ENCODE data around the gene PANK4. TPM values are rescaled to one million over a fixed set of nuclear protein-coding genes. Genes with fewer than 3 reads are reported as not detected.

PANK4 gene
- total RNA-seq, 2 experiments from 2014 or later: 42.9 to 47.0 TPM

GRCh38 chr1:2567083-2567679, 40.8 kb upstream of the PANK4 start:
- Histone ChIP-seq H3K9me3 (ENCODE audit: control insufficient read depth in 1 of 2, insufficient read depth in 1 of 2, low read length in 2 of 2) (no peaks in the 10 kb centered on the region), H3K36me3 (ENCODE audit: insufficient read depth, low read length) (peaks cover 14% of the 10 kb centered on the region), H3K27ac (ENCODE audit: low read depth in 1 of 2, low read length in 2 of 2) (no peak overlapping the region), H3K27me3 (ENCODE audit: control insufficient read depth in 1 of 2, insufficient read depth in 2 of 2, low read length in 2 of 2) (no peaks in the 10 kb centered on the region), H3K4me1 (ENCODE audit: insufficient read depth, low read length) (peaks cover under 1% of the 10 kb centered on the region), H3K4me3 (ENCODE audit: low read length) (no peak overlapping the region)
- Mint-ChIP-seq H3K4me1 (ENCODE audit: low read depth) (no peaks in the 10 kb centered on the region), H3K9me3 (no peaks in the 10 kb centered on the region), H3K27me3 (no peaks in the 10 kb centered on the region), H3K36me3 (ENCODE audit: low read depth) (peaks cover 4% of the 10 kb centered on the region), H3K4me3 (no peak overlapping the region), H3K27ac (no peak overlapping the region)
- no peak for ATAC-seq (ENCODE audit: poor library complexity)
- intact Hi-C loops (cut with DNase I, micrococcal nuclease): no loop called here
- no peak for TF ChIP-seq CTCF (IDR thresholded peaks at IDR 0.05)
- ChIA-PET POLR2A (no interaction called here), CTCF (no interaction called here)
- DNase-seq: no peak

- no peaks in the 10 kb centered on the region for H3K9me3 ChIP-seq (ENCODE audit: control insufficient read depth in 1 of 2, insufficient read depth in 1 of 2, low read length in 2 of 2)
- H3K27ac ChIP-seq (ENCODE audit: low read depth in 1 of 2, low read length in 2 of 2): no peak overlapping the region
- no peaks in the 10 kb centered on the region for H3K27me3 ChIP-seq (ENCODE audit: control insufficient read depth in 1 of 2, insufficient read depth in 2 of 2, low read length in 2 of 2)
- intact Hi-C loops (cut with DNase I, micrococcal nuclease): no loop called here
- ATAC-seq (ENCODE audit: poor library complexity) (no peak), DNase-seq (no peak)
- ChIA-PET POLR2A (no interaction called here), CTCF (no interaction called here)
- no peak overlapping the region for H3K4me3 Mint-ChIP-seq
- H3K4me3 ChIP-seq (ENCODE audit: low read length): no peak overlapping the region
- peaks cover 12% of the 10 kb centered on the region for H3K36me3 Mint-ChIP-seq (ENCODE audit: low read depth)
- H3K4me1 Mint-ChIP-seq (ENCODE audit: low read depth): peaks cover 2% of the 10 kb centered on the region
- TF ChIP-seq CTCF (IDR thresholded peaks at IDR 0.05): no peak
- no peak overlapping the region for H3K27ac Mint-ChIP-seq
- no peaks in the 10 kb centered on the region for H3K9me3 Mint-ChIP-seq
- peaks cover 9% of the 10 kb centered on the region for H3K4me1 ChIP-seq (ENCODE audit: insufficient read depth, low read length)
- peaks cover 22% of the 10 kb centered on the region for H3K36me3 ChIP-seq (ENCODE audit: insufficient read depth, low read length)
- no peaks in the 10 kb centered on the region for H3K27me3 Mint-ChIP-seq
Observed at GRCh38 chr1:2566101-2567045, 40.0 kb upstream of the PANK4 start.

- Mint-ChIP-seq H3K4me1 (ENCODE audit: low read depth) (peaks cover 5% of the 10 kb centered on the region), H3K4me3 (no peak overlapping the region), H3K9me3 (no peaks in the 10 kb centered on the region), H3K27me3 (no peaks in the 10 kb centered on the region), H3K27ac (no peak overlapping the region), H3K36me3 (ENCODE audit: low read depth) (peaks cover 20% of the 10 kb centered on the region)
- peaks cover 36% of the 10 kb centered on the region for H3K36me3 ChIP-seq (ENCODE audit: insufficient read depth, low read length)
- intact Hi-C loops (cut with DNase I, micrococcal nuclease): no loop called here
- POLR2A ChIA-PET: interaction anchor here (1.0 to 3.0 kb wide), 3 partner anchors 9 to 149 kb away, joined by 3 to 20 read pairs (median 7); partner anchors contain the start of gene TNFRSF14
- ATAC-seq (ENCODE audit: poor library complexity) (no peak), DNase-seq (no peak)
- H3K4me1 ChIP-seq (ENCODE audit: insufficient read depth, low read length): peaks cover 15% of the 10 kb centered on the region
- no peaks in the 10 kb centered on the region for H3K27me3 ChIP-seq (ENCODE audit: control insufficient read depth in 1 of 2, insufficient read depth in 2 of 2, low read length in 2 of 2)
- no peak for TF ChIP-seq CTCF (IDR thresholded peaks at IDR 0.05)
- H3K9me3 ChIP-seq (ENCODE audit: control insufficient read depth in 1 of 2, insufficient read depth in 1 of 2, low read length in 2 of 2): no peaks in the 10 kb centered on the region
- no peak overlapping the region for H3K4me3 ChIP-seq (ENCODE audit: low read length)
- H3K27ac ChIP-seq (ENCODE audit: low read depth in 1 of 2, low read length in 2 of 2): peak overlapping the region in 1 of 2 donors; percentile 21
- CTCF ChIA-PET: interaction anchor here (0.7 to 1.4 kb wide), 2 partner anchors 8 to 10 kb away, joined by 3 read pairs; partner anchors contain the start of gene TNFRSF14
Observed at GRCh38 chr1:2564815-2565374, 38.5 kb upstream of the PANK4 start.
